BJ (cell line): ENCODE results near the gene ACTG1. TPM values are rescaled to one million over a fixed set of nuclear protein-coding genes. Genes with fewer than 3 reads are reported as not detected.

ENCODE experiments used
- CTCF ChIA-PET: fragments of 350-600 bp; formaldehyde crosslinking; extraction: SDS; loops from one replicate; lab custom pipeline; 2021; ENCODE audit warnings: antibody characterized with exemption, inconsistent platforms; lab: Yijun Ruan, JAX
- POLR2A ChIA-PET: fragments of 300-600 bp; sonication (Branson Sonifier 250); formaldehyde crosslinking; extraction: SDS; loops from one replicate; lab custom pipeline; 2021; ENCODE audit warnings: antibody characterized with exemption; lab: Charles Lee
- DNase-seq: peaks from one replicate; pipeline ENCODE4 v3.0.0-alpha.2; 2011; ENCODE audit warnings: low read depth
- H3K27me3 ChIP-seq: 2 replicates; pipeline ENCODE4 v1.6.0; 2011; ENCODE audit warnings: low read length; ENCODE audit not compliant: control insufficient read depth, insufficient read depth
- H3K36me3 ChIP-seq: 2 replicates; pipeline ENCODE4 v1.5.1; 2011; ENCODE audit warnings: low read length; ENCODE audit not compliant: control insufficient read depth, insufficient read depth
- H3K4me3 ChIP-seq: 2 replicates; pipeline ENCODE4 v1.5.1; 2011; ENCODE audit warnings: low read depth, mild to moderate bottlenecking, control low read depth, low read length
- CTCF ChIP-seq: IDR thresholded peaks from 2 replicates; pipeline ENCODE4 v1.5.1; 2011; ENCODE audit warnings: low read depth, mild to moderate bottlenecking, control low read depth, inconsistent platforms, low read length, moderate library complexity; ENCODE audit not compliant: insufficient read depth
- polyA plus RNA-seq: library from polyadenylated mRNA; depleted of rRNA; stranded (reverse); fragments of >200 nt; gene quantifications from 2 replicates; pipeline ENCODE4 v1.2.3, GENCODE V29; 2011

The ACTG1 gene
- polyA plus RNA-seq, 1 experiment = 3,774 TPM

GRCh38 chr17:81522491-81523401, 10.1 kb upstream of the ACTG1 start:
- Histone ChIP-seq H3K36me3 (no peaks in the 10 kb centered on the region), H3K4me3 (no peak overlapping the region), H3K27me3 (no peaks in the 10 kb centered on the region)
- ChIA-PET POLR2A (interaction anchor here (0.6 kb wide), 1 partner anchor 128 kb away, joined by 3 read pairs; the partner anchor contains the start of gene BAHCC1), CTCF (interaction anchor here (2.3 kb wide), 1 partner anchor 78 kb away, joined by 6 read pairs; no protein-coding TSS in a partner anchor)
- no peak for DNase-seq
- peak; percentile 29 for TF ChIP-seq CTCF

- no peak for TF ChIP-seq CTCF
- Histone ChIP-seq H3K4me3 (no peak overlapping the region), H3K36me3 (peaks cover 3% of the 10 kb centered on the region), H3K27me3 (no peaks in the 10 kb centered on the region)
- DNase-seq = no peak
- ChIA-PET POLR2A (no interaction called here), CTCF (interaction anchor here (3.0 kb wide), 1 partner anchor 81 kb away, joined by 30 read pairs; no protein-coding TSS in a partner anchor)
These were observed 7.7 kb upstream of the ACTG1 start for GRCh38 chr17:81520021-81520901.

- no peak for DNase-seq
- TF ChIP-seq CTCF = peak; percentile 30; the same call in 1 of the 2 replicates
- peak overlapping the region; percentile 42 for H3K4me3 ChIP-seq
- peaks cover 3% of the 10 kb centered on the region for H3K36me3 ChIP-seq
- POLR2A ChIA-PET = interaction anchor here (0.6 kb wide), 1 partner anchor 14 kb away, joined by 21 read pairs; no protein-coding TSS in a partner anchor
- no peaks in the 10 kb centered on the region for H3K27me3 ChIP-seq
- CTCF ChIA-PET = interaction anchor here (0.6 to 3.0 kb wide), 8 partner anchors 8 to 272 kb away, joined by 3 to 30 read pairs (median 3); no protein-coding TSS in a partner anchor
These were observed 6.9 kb upstream of the ACTG1 start for GRCh38 chr17:81519284-81520020.

DNA sequence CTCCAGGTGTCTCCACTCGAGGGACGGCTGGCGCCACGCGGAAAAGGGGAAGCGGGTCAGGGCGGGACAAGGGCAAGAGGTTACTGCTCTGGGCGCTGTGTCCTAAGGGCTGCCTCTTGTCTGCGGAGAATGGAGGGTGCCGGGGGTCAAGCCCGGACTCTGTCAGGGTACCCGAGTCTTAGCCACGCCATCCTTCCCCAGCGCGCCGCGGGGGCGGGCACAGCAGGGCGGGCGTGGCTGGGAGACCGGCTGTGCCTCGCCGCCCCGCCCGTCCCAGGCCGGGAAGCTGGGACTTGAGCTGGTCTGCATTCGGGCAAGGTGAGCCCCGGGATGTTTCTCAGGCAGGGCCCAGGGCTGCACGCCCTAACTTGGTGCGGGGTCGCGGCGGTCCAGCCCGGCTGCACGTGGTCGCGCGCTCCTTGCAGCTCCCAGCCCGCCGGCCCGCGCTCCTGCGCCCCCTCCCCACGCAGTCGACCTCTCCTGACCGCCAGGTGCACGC, 6.2 kb upstream of the ACTG1 start:
- DNase-seq = no peak
- POLR2A ChIA-PET = interaction anchor here (0.6 kb wide), 2 partner anchors 9 to 13 kb away, joined by 5 to 21 read pairs; no protein-coding TSS in a partner anchor
- CTCF ChIA-PET = interaction anchor here (0.6 to 3.0 kb wide), 9 partner anchors 8 to 274 kb away, joined by 3 to 30 read pairs (median 3); no protein-coding TSS in a partner anchor

More for the DNA sequence above, 6.2 kb upstream of the ACTG1 start:
- Histone ChIP-seq H3K4me3 (peak overlapping the region; percentile 42), H3K36me3 (peaks cover 3% of the 10 kb centered on the region), H3K27me3 (no peaks in the 10 kb centered on the region)
- TF ChIP-seq CTCF = no peak
